ENCODE data around the gene CDC6.

Gene CDC6

GRCh38 chr17:40287494-40288369 is at the start of gene CDC6:
Gene CDC6, plus strand, starts transcription at chr17:40287879. Its CDS starts 1,542 bp downstream, at chr17:40289421.
- peak within 1 kb of the TSS; percentile 71 to 96 for H3K4me3 ChIP-seq (ENCODE audit: low read depth in 1 of 2, low read length in 2 of 2)
- H3K9ac ChIP-seq (ENCODE audit: low read depth in 1 of 2, low read length in 2 of 2) = peak within 1 kb of the TSS; percentile 23 to 64
- peaks cover 20 to 33% of the 10 kb centered on the region in 2 donors for H3K4me1 ChIP-seq (ENCODE audit: control insufficient read depth in 1 of 2, insufficient read depth in 2 of 2, low read length in 2 of 2)
- peaks cover 0 to 3% of the 10 kb centered on the region in 2 donors for H3K36me3 ChIP-seq (ENCODE audit: control insufficient read depth in 1 of 2, insufficient read depth in 2 of 2, low read length in 2 of 2)
- H3K27me3 ChIP-seq (ENCODE audit: control insufficient read depth in 1 of 2, insufficient read depth in 2 of 2, low read length in 2 of 2) = no peaks in the 10 kb centered on the region
- peak within 1 kb of the TSS; percentile 37 for H3K27ac ChIP-seq (ENCODE audit: low read depth, low read length)
- no peaks in the 10 kb centered on the region for H3K9me3 ChIP-seq (ENCODE audit: control insufficient read depth in 1 of 2, low read length in 2 of 2)

DNA sequence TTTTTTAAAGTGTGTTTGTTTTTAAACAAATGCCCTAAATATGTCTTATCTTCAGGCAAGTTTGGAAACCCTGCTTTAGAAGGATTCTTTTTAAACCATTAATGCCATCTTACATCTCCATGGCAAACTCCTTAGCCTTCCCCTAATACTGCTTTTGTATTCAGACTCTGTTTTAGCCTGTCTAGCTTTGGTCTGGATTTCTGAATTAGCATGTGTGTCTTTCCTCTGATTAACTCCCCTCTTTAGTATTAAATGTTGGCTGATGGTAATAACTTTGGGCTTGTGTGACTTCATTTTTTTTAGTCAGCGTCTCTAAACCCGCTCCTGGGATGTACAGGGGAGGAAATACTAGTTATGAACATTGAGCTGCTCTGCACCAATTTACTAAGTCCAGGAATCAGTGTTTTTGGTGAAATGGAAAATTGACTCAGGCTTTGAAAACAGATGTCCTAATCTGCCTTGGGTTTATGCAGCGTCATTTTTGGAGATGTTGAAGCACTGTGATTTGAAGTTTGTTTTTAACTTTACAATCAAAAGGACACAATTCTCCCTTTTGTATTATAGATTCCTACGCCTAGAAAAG is 46.3 kb upstream of the CDC6 start:
- H3K9me3 ChIP-seq (ENCODE audit: control insufficient read depth in 1 of 2, low read length in 2 of 2) = no peaks in the 10 kb centered on the region
- no peak overlapping the region for H3K4me3 ChIP-seq (ENCODE audit: low read depth in 1 of 2, low read length in 2 of 2)
- H3K36me3 ChIP-seq (ENCODE audit: control insufficient read depth in 1 of 2, insufficient read depth in 2 of 2, low read length in 2 of 2) = no peaks in the 10 kb centered on the region
- no peak overlapping the region for H3K9ac ChIP-seq (ENCODE audit: low read depth in 1 of 2, low read length in 2 of 2)
- H3K27me3 ChIP-seq (ENCODE audit: control insufficient read depth in 1 of 2, insufficient read depth in 2 of 2, low read length in 2 of 2) = no peaks in the 10 kb centered on the region
- no peaks in the 10 kb centered on the region for H3K4me1 ChIP-seq (ENCODE audit: control insufficient read depth in 1 of 2, insufficient read depth in 2 of 2, low read length in 2 of 2)
- no peak overlapping the region for H3K27ac ChIP-seq (ENCODE audit: low read depth, low read length)

- no peaks in the 10 kb centered on the region for H3K9me3 ChIP-seq (ENCODE audit: control insufficient read depth in 1 of 2, low read length in 2 of 2)
- H3K27ac ChIP-seq (ENCODE audit: low read depth, low read length) = no peak overlapping the region
- H3K9ac ChIP-seq (ENCODE audit: low read depth in 1 of 2, low read length in 2 of 2) = no peak overlapping the region
- no peak overlapping the region for H3K4me3 ChIP-seq (ENCODE audit: low read depth in 1 of 2, low read length in 2 of 2)
- H3K4me1 ChIP-seq (ENCODE audit: control insufficient read depth in 1 of 2, insufficient read depth in 2 of 2, low read length in 2 of 2) = no peaks in the 10 kb centered on the region
- H3K36me3 ChIP-seq (ENCODE audit: control insufficient read depth in 1 of 2, insufficient read depth in 2 of 2, low read length in 2 of 2) = no peaks in the 10 kb centered on the region
- H3K27me3 ChIP-seq (ENCODE audit: control insufficient read depth in 1 of 2, insufficient read depth in 2 of 2, low read length in 2 of 2) = no peaks in the 10 kb centered on the region
Observed at GRCh38 chr17:40242774-40243173, 44.9 kb upstream of the CDC6 start.

- H3K9ac ChIP-seq (ENCODE audit: low read depth in 1 of 2, low read length in 2 of 2) = no peak overlapping the region
- H3K4me1 ChIP-seq (ENCODE audit: control insufficient read depth in 1 of 2, insufficient read depth in 2 of 2, low read length in 2 of 2) = no peaks in the 10 kb centered on the region
- H3K27ac ChIP-seq (ENCODE audit: low read depth, low read length) = no peak overlapping the region
Observed at GRCh38 chr17:40243761-40244160, 43.9 kb upstream of the CDC6 start.

GRCh38 chr17:40244255-40244654 is 43.4 kb upstream of the CDC6 start:
- no peak overlapping the region for H3K4me3 ChIP-seq (ENCODE audit: low read depth in 1 of 2, low read length in 2 of 2)
- H3K4me1 ChIP-seq (ENCODE audit: control insufficient read depth in 1 of 2, insufficient read depth in 2 of 2, low read length in 2 of 2) = no peaks in the 10 kb centered on the region
- H3K36me3 ChIP-seq (ENCODE audit: control insufficient read depth in 1 of 2, insufficient read depth in 2 of 2, low read length in 2 of 2) = no peaks in the 10 kb centered on the region
- no peak overlapping the region for H3K27ac ChIP-seq (ENCODE audit: low read depth, low read length)
- no peaks in the 10 kb centered on the region for H3K9me3 ChIP-seq (ENCODE audit: control insufficient read depth in 1 of 2, low read length in 2 of 2)
- H3K9ac ChIP-seq (ENCODE audit: low read depth in 1 of 2, low read length in 2 of 2) = no peak overlapping the region
- H3K27me3 ChIP-seq (ENCODE audit: control insufficient read depth in 1 of 2, insufficient read depth in 2 of 2, low read length in 2 of 2) = no peaks in the 10 kb centered on the region

More at GRCh38 chr17:40243761-40244160, 43.9 kb upstream of the CDC6 start:
- Histone ChIP-seq H3K27me3 (ENCODE audit: control insufficient read depth in 1 of 2, insufficient read depth in 2 of 2, low read length in 2 of 2) (no peaks in the 10 kb centered on the region), H3K9me3 (ENCODE audit: control insufficient read depth in 1 of 2, low read length in 2 of 2) (no peaks in the 10 kb centered on the region), H3K4me3 (ENCODE audit: low read depth in 1 of 2, low read length in 2 of 2) (no peak overlapping the region), H3K36me3 (ENCODE audit: control insufficient read depth in 1 of 2, insufficient read depth in 2 of 2, low read length in 2 of 2) (no peaks in the 10 kb centered on the region)

DNA sequence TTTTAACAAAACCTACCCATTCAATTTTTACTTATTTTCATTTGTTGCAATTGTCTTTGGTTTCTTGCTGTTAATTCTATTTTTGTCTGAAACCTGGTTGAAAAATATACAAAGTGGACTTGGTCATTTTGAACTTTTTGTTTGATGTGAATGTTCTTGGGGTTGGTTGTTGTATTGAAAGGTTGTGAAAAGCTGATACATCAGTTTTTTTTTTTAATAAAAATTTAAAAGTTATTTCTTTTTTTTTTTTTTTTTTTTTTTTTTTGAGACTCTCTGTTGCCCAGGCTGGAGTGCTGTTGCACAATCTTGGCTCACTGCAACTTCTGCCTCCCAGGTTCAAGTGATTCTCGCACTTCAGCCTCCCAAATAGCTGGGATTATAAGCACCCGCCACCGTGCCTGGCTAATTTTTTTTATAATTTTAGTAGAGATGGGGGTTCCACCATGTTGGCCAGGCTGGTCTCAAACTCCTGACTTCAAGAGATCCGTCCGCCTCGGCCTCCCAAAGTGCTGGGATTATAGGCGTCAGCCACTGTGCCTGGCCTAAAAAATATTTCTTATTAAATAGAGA is 39.7 kb upstream of the CDC6 start:
- no peaks in the 10 kb centered on the region for H3K9me3 ChIP-seq (ENCODE audit: control insufficient read depth in 1 of 2, low read length in 2 of 2)
- H3K27me3 ChIP-seq (ENCODE audit: control insufficient read depth in 1 of 2, insufficient read depth in 2 of 2, low read length in 2 of 2) = no peaks in the 10 kb centered on the region
- H3K9ac ChIP-seq (ENCODE audit: low read depth in 1 of 2, low read length in 2 of 2) = no peak overlapping the region
- H3K4me1 ChIP-seq (ENCODE audit: control insufficient read depth in 1 of 2, insufficient read depth in 2 of 2, low read length in 2 of 2) = peaks cover 7 to 12% of the 10 kb centered on the region in 2 donors
- H3K27ac ChIP-seq (ENCODE audit: low read depth, low read length) = no peak overlapping the region
- no peak overlapping the region for H3K4me3 ChIP-seq (ENCODE audit: low read depth in 1 of 2, low read length in 2 of 2)
- no peaks in the 10 kb centered on the region for H3K36me3 ChIP-seq (ENCODE audit: control insufficient read depth in 1 of 2, insufficient read depth in 2 of 2, low read length in 2 of 2)

GRCh38 chr17:40248507-40248906 is 39.2 kb upstream of the CDC6 start:
- no peak overlapping the region for H3K4me3 ChIP-seq (ENCODE audit: low read depth in 1 of 2, low read length in 2 of 2)
- no peaks in the 10 kb centered on the region for H3K27me3 ChIP-seq (ENCODE audit: control insufficient read depth in 1 of 2, insufficient read depth in 2 of 2, low read length in 2 of 2)
- no peak overlapping the region for H3K27ac ChIP-seq (ENCODE audit: low read depth, low read length)
- H3K9me3 ChIP-seq (ENCODE audit: control insufficient read depth in 1 of 2, low read length in 2 of 2) = no peaks in the 10 kb centered on the region
- peaks cover 7 to 12% of the 10 kb centered on the region in 2 donors for H3K4me1 ChIP-seq (ENCODE audit: control insufficient read depth in 1 of 2, insufficient read depth in 2 of 2, low read length in 2 of 2)
- no peak overlapping the region for H3K9ac ChIP-seq (ENCODE audit: low read depth in 1 of 2, low read length in 2 of 2)
- H3K36me3 ChIP-seq (ENCODE audit: control insufficient read depth in 1 of 2, insufficient read depth in 2 of 2, low read length in 2 of 2) = no peaks in the 10 kb centered on the region

- peaks cover 0 to 6% of the 10 kb centered on the region in 2 donors for H3K36me3 ChIP-seq (ENCODE audit: control insufficient read depth in 1 of 2, insufficient read depth in 2 of 2, low read length in 2 of 2)
- H3K27ac ChIP-seq (ENCODE audit: low read depth, low read length) = no peak overlapping the region
- H3K4me1 ChIP-seq (ENCODE audit: control insufficient read depth in 1 of 2, insufficient read depth in 2 of 2, low read length in 2 of 2) = peaks cover 7 to 12% of the 10 kb centered on the region in 2 donors
- no peaks in the 10 kb centered on the region for H3K27me3 ChIP-seq (ENCODE audit: control insufficient read depth in 1 of 2, insufficient read depth in 2 of 2, low read length in 2 of 2)
- H3K4me3 ChIP-seq (ENCODE audit: low read depth in 1 of 2, low read length in 2 of 2) = no peak overlapping the region
- H3K9ac ChIP-seq (ENCODE audit: low read depth in 1 of 2, low read length in 2 of 2) = no peak overlapping the region
- H3K9me3 ChIP-seq (ENCODE audit: control insufficient read depth in 1 of 2, low read length in 2 of 2) = no peaks in the 10 kb centered on the region
Observed at GRCh38 chr17:40251576-40251975, 36.1 kb upstream of the CDC6 start.

DNA sequence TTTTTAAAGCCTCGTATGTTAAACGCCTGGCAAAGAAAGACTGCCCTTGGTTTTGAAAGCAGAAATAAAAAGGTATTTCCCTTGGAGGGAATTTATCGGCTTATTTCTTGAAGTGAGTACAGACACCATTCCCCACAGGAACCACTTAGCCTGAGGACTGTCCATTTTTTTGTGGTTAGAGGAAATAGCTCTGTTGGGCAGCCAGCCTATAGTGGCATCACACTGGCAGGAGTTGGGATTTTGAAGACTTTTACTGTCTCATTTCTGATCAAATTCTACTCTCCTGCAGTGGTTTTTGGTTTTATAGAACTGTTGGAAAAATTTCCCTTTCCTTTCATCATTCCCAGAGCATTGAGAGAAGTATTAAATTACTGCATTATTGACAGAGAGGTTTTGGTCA is 34.1 kb upstream of the CDC6 start:
- Histone ChIP-seq H3K27me3 (ENCODE audit: control insufficient read depth in 1 of 2, insufficient read depth in 2 of 2, low read length in 2 of 2) (no peaks in the 10 kb centered on the region), H3K36me3 (ENCODE audit: control insufficient read depth in 1 of 2, insufficient read depth in 2 of 2, low read length in 2 of 2) (peaks cover 4 to 23% of the 10 kb centered on the region in 2 donors), H3K27ac (ENCODE audit: low read depth, low read length) (no peak overlapping the region), H3K9ac (ENCODE audit: low read depth in 1 of 2, low read length in 2 of 2) (no peak overlapping the region), H3K9me3 (ENCODE audit: control insufficient read depth in 1 of 2, low read length in 2 of 2) (no peaks in the 10 kb centered on the region), H3K4me3 (ENCODE audit: low read depth in 1 of 2, low read length in 2 of 2) (no peak overlapping the region), H3K4me1 (ENCODE audit: control insufficient read depth in 1 of 2, insufficient read depth in 2 of 2, low read length in 2 of 2) (peaks cover 7 to 12% of the 10 kb centered on the region in 2 donors)

GRCh38 chr17:40259505-40259904 is 28.2 kb upstream of the CDC6 start:
- Histone ChIP-seq H3K4me3 (ENCODE audit: low read depth in 1 of 2, low read length in 2 of 2) (no peak overlapping the region), H3K9me3 (ENCODE audit: control insufficient read depth in 1 of 2, low read length in 2 of 2) (no peaks in the 10 kb centered on the region), H3K9ac (ENCODE audit: low read depth in 1 of 2, low read length in 2 of 2) (no peak overlapping the region), H3K27ac (ENCODE audit: low read depth, low read length) (no peak overlapping the region), H3K36me3 (ENCODE audit: control insufficient read depth in 1 of 2, insufficient read depth in 2 of 2, low read length in 2 of 2) (peaks cover 20 to 61% of the 10 kb centered on the region in 2 donors), H3K4me1 (ENCODE audit: control insufficient read depth in 1 of 2, insufficient read depth in 2 of 2, low read length in 2 of 2) (no peaks in the 10 kb centered on the region), H3K27me3 (ENCODE audit: control insufficient read depth in 1 of 2, insufficient read depth in 2 of 2, low read length in 2 of 2) (no peaks in the 10 kb centered on the region)

All from duodenal mucosa (tissue), 2 donors.